Kidney (tissue), 14 donors: Measurements from ENCODE around the gene TOGARAM1. TPM values are rescaled to one million over a fixed set of nuclear protein-coding genes. Genes with fewer than 3 reads are reported as not detected.

Source experiments
- DNase-seq, 5 donors: peaks; one replicate each; pipeline ENCODE4 v3.0.0-alpha.2; 2013 to 2020
- FAIRE-seq: peaks from 2 replicates; lab custom pipeline; 2012; peaks lifted over from hg19 to GRCh38; lab: Jason Lieb, UNC
- H3K27ac ChIP-seq, 2 donors: one replicate each; pipeline ENCODE4 v1.7.0; 2013; ENCODE audit warnings: low read depth in 2 of 2, low read length in 2 of 2, inconsistent platforms in 1 of 2
- H3K27me3 ChIP-seq: one replicate; pipeline ENCODE4 v1.7.1; 2013; ENCODE audit warnings: low read length, inconsistent platforms; ENCODE audit not compliant: control insufficient read depth, insufficient read depth
- H3K36me3 ChIP-seq, 3 donors: one replicate each; pipeline versions ENCODE4 v1.7.0 to v1.7.1; 2013; ENCODE audit warnings: low read length in 3 of 3, control low read depth in 1 of 3, inconsistent platforms in 1 of 3; ENCODE audit not compliant: insufficient read depth in 3 of 3, control insufficient read depth in 2 of 3
- H3K4me1 ChIP-seq, 3 donors: one replicate each; pipeline versions ENCODE4 v1.7.0 to v1.7.1; 2013; ENCODE audit warnings: low read length in 3 of 3, inconsistent platforms in 1 of 3, low read depth in 1 of 3; ENCODE audit not compliant: control insufficient read depth in 2 of 3, insufficient read depth in 2 of 3
- H3K4me3 ChIP-seq, 3 donors: one replicate each; pipeline versions ENCODE4 v1.7.0 to v1.8.1; 2013; ENCODE audit warnings: low read length in 3 of 3, control low read depth in 1 of 3, inconsistent platforms in 1 of 3
- H3K9ac ChIP-seq, 3 donors: one replicate each; pipeline versions ENCODE4 v1.7.0 to v1.7.1; 2013; ENCODE audit warnings: low read length in 3 of 3, control low read depth in 1 of 3, inconsistent platforms in 1 of 3
- H3K9me3 ChIP-seq, 3 donors: one replicate each; pipeline versions ENCODE4 v1.7.0 to v1.7.1; 2013; ENCODE audit warnings: low read length in 3 of 3, control low read depth in 1 of 3, inconsistent platforms in 1 of 3; ENCODE audit not compliant: control insufficient read depth in 2 of 3, insufficient read depth in 1 of 3
- CTCF ChIP-seq: IDR thresholded peaks from 3 replicates; pipeline ENCODE4 v1.5.1; 2012; ENCODE audit warnings: mild to moderate bottlenecking, moderate library complexity, borderline replicate concordance; ENCODE audit not compliant: insufficient read depth; ENCODE audit errors: extremely low read depth
- intact Hi-C: fragments of 100-400 bp; cut with DNase I; formaldehyde crosslinking; loops from one replicate; pipeline ENCODE4 v1.11.1; 2022
- polyA plus RNA-seq: library from polyadenylated mRNA; stranded (reverse); fragments of 350-450 nt; fragmentation: Illumina TruSeq; extraction: RNeasy Lipid Tissue Mini Kit (QIAGEN cat#74804); gene quantifications from one replicate; pipeline ENCODE4 v1.2.3, GENCODE V29; 2014; ENCODE audit warnings: low read depth, low replicate concordance; ENCODE audit not compliant: insufficient read depth
- total RNA-seq: library from RNA; stranded (reverse); fragmentation: NEBNext Ultra II Directional; extraction: Animal tissue kit (Norgen Biotek cat#: 25700); gene quantifications from one replicate; pipeline ENCODE4 v1.2.1, GENCODE V29; 2021
- donor health status: control.
- donor health status: control.
- donor health status: control.
- donor health status: control.
- donor health status: control.
- donor health status: DM: yes; HTN: yes; CAD: no.
- donor health status: Normal renal cell carcinoma (clear cell type).

The TOGARAM1 gene
- total and polyA plus RNA-seq, 2 donors from 2014 or later = 9.5 to 25.6 TPM

- H3K27me3 ChIP-seq = no peaks in the 10 kb centered on the region
- no peaks in the 10 kb centered on the region for H3K4me1 ChIP-seq
- no peak overlapping the region for H3K4me3 ChIP-seq
- H3K36me3 ChIP-seq = peaks cover 10 to 35% (median 23%) of the 10 kb centered on the region in 3 donors
- FAIRE-seq (no peak), DNase-seq (no peak)
- H3K9ac ChIP-seq = no peak overlapping the region
- intact Hi-C loops = no loop called here
- no peak overlapping the region for H3K27ac ChIP-seq
- H3K9me3 ChIP-seq = no peaks in the 10 kb centered on the region
- TF ChIP-seq CTCF = no peak
Observed at GRCh38 chr14:45120096-45120495, 158.1 kb downstream of the TOGARAM1 start.

GRCh38 chr14:45123271-45123670 is 161.3 kb downstream of the TOGARAM1 start:
- intact Hi-C loops = no loop called here
- TF ChIP-seq CTCF = no peak

More at GRCh38 chr14:45123271-45123670, 161.3 kb downstream of the TOGARAM1 start:
- H3K9ac ChIP-seq = no peak overlapping the region
- H3K36me3 ChIP-seq = peaks cover 6 to 16% (median 13%) of the 10 kb centered on the region in 3 donors
- no peaks in the 10 kb centered on the region for H3K4me1 ChIP-seq
- H3K4me3 ChIP-seq = no peak overlapping the region
- DNase-seq (no peak), FAIRE-seq (no peak)
- H3K27ac ChIP-seq = no peak overlapping the region
- H3K9me3 ChIP-seq = no peaks in the 10 kb centered on the region
- no peaks in the 10 kb centered on the region for H3K27me3 ChIP-seq

Other genes starting within 250 kb of the TOGARAM1 start
- gene KLHL28, start 243 bp upstream of the TOGARAM1 start, total RNA-seq = 16.3 TPM
- gene KLHL28, start 243 bp upstream of the TOGARAM1 start, polyA plus RNA-seq = 1.6 TPM
- gene PRPF39, start 121.9 kb downstream of the TOGARAM1 start, total RNA-seq = 35.6 TPM
- 15.4 TPM for gene PRPF39, start 121.9 kb downstream of the TOGARAM1 start, polyA plus RNA-seq
- 52.7 TPM for gene FKBP3, start 172.3 kb downstream of the TOGARAM1 start, total RNA-seq
- 122 TPM for gene FKBP3, start 172.3 kb downstream of the TOGARAM1 start, polyA plus RNA-seq
- 6.4 TPM for gene FANCM, start 173.7 kb downstream of the TOGARAM1 start, total RNA-seq
- 2.6 TPM for gene FANCM, start 173.7 kb downstream of the TOGARAM1 start, polyA plus RNA-seq